Right forelimb (tissue), 1 donor: ENCODE data around the gene OCRL.

Source experiments
- DNase-seq: peaks from one replicate; pipeline ENCODE4 v3.0.0-alpha.2; 2018

OCRL gene

DNA sequence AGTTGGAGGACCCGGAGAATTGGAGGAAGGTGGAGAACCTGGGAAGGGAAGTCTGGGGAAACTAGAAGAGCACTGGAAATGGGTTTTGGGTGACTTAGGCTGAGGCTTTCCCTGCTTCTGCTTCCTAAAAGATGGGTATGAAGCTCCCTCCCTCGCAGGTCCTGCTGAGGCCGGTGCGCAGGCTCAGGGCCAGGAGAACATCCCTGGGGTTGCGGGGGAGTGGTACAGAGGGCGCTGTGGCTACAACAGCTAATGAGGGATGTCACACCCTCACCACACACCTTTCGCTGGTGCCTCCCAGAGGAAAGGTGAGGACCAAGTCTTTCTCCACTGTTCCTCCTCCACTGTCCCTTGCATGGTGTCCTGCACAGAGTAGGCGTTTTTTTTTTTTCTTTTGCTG, 98.9 kb downstream of the OCRL start:
- DNase-seq, result no peak

DNA sequence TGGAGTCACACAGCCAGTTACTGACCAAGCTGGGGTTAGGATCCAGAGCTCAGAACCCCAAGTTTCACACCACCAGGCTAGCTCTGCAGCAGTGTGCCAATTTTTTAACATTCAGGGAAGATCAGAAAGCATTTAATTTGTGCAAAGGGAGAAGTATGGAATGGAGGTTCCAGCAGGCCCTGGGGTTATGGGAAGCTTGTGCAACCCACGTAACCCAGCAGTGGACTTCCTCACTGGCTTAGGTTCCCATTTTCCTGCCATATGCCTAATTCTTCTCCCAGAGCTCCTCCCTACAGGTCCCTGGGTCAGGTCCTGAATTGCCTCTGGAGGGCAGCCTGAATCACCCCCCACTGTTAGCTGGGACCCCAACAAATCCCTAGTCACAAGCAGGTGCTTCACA, 100.7 kb downstream of the OCRL start:
- no peak for DNase-seq

DNA sequence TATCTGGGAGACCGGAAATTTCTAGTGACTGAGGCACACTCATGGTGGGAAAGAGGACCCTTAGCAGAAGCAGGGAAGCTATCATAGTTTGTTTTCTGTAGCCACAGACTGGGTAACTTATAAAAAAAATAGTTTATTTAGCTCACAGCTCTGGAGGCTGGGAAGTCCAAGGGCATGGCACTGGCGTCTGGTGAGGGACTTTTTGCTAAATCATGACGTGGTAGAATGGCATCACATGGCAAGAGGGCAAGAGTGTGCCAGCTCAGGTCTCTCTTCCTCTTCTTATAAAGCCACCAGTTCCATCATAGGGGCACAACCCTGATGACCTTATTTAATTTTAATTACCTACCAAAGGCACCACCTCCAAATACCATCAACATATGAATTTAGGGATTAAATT, 101.4 kb downstream of the OCRL start:
- DNase-seq, result no peak

DNA sequence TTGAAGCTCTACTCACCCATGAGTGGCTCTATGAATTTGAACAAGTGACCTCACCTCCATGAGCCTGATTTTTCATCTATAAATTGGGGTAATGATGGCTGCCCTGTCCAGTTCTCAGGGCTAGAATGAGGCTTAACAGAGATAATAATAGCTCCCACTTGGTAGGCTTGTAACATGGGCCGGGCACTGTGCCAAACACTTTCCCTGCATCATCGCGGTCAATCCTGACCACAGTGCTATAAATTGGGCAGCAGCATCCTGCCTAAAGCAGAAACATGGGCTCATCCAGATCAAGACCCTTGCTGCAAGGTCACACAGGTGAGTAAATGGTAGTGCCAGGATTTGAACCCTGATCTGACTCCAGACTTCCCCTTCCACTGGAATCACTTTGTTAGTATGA, 101.9 kb downstream of the OCRL start:
- DNase-seq, result no peak
